ENCODE results near the gene ROR1. TPM values are rescaled to one million over a fixed set of nuclear protein-coding genes. Genes with fewer than 3 reads are reported as not detected.

The ROR1 gene
- total and polyA plus RNA-seq, 2 of the 4 experiments (the other 2 are of a cell fraction), result 4.4 to 10.0 TPM

DNA sequence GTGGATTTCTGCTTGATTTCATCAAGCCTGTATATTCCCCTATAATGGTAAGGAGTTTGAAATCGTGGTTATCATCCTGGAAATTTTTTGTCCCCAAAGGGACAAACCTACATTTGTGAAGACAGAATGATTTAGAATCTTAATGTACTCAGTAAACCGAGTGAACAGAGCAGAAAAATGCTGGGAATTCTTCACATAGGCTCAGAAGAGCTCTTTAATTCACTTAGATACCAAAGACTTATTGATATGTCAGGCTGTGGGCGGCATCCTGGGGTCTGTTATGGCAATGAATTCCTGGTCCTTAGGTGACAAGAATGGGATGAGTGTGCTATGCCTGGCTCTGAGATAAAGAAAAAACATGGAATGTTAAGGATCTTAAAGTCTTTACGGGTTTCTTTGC is 74.9 kb downstream of the ROR1 start:
- Histone ChIP-seq H4K5ac (ENCODE audit: low read depth, low read length) (no peak overlapping the region), H3K27ac (ENCODE audit: insufficient read depth, low read length) (no peak overlapping the region), H3K4ac (ENCODE audit: low read depth, low read length) (no peak overlapping the region), H3K4me3 (ENCODE audit: insufficient read depth, low read depth, low read length) (no peak overlapping the region), H3K14ac (replicated peaks; ENCODE audit: low read depth, low read length) (no peak overlapping the region), H3K23ac (ENCODE audit: low read depth, low read length) (no peak overlapping the region), H3K4me2 (ENCODE audit: low read depth, low read length) (no peak overlapping the region), H2BK20ac (ENCODE audit: low read depth, low read length) (no peak overlapping the region), H2AK5ac (ENCODE audit: low read depth, low read length) (no peak overlapping the region), H3K18ac (ENCODE audit: low read depth, low read length) (no peak overlapping the region), H4K20me1 (ENCODE audit: insufficient read depth, low read length) (no peaks in the 10 kb centered on the region), H3K9ac (ENCODE audit: low read depth, low read length) (no peak overlapping the region), H3K9me3 (ENCODE audit: control insufficient read depth, insufficient read depth, low read length) (no peaks in the 10 kb centered on the region), H3K36me3 (ENCODE audit: control insufficient read depth, insufficient read depth, low read length) (no peaks in the 10 kb centered on the region), H2BK5ac (ENCODE audit: low read depth, low read length, poor library complexity, severe bottlenecking) (no peak overlapping the region), H2AK9ac (replicated peaks; ENCODE audit: low read depth, low read length, poor library complexity) (no peak overlapping the region), H3K56ac (ENCODE audit: extremely low read depth, insufficient read depth, low read length) (no peak overlapping the region), H3K9me1 (ENCODE audit: insufficient read depth, low read length) (no peaks in the 10 kb centered on the region), H4K91ac (ENCODE audit: insufficient read depth, low read depth, low read length) (no peak overlapping the region), H3K79me1 (ENCODE audit: low read depth in 1 of 2, low read length in 2 of 2) (no peaks in the 10 kb centered on the region), H4K8ac (ENCODE audit: low read depth in 2 of 2, low read length in 2 of 2) (no peak overlapping the region), H2AFZ (replicated peaks; ENCODE audit: low read length, poor library complexity) (no peak overlapping the region), H2BK120ac (ENCODE audit: low read depth, low read length) (no peak overlapping the region), H3K4me1 (ENCODE audit: control insufficient read depth, insufficient read depth, low read length) (peaks cover 1% of the 10 kb centered on the region; the same call in 1 of the 2 replicates), H2BK15ac (ENCODE audit: low read depth, low read length) (no peak overlapping the region), H3K27me3 (ENCODE audit: control insufficient read depth, insufficient read depth, low read length) (no peaks in the 10 kb centered on the region)
- no peak for TF ChIP-seq CHD1 (IDR thresholded peaks at IDR 0.05; ENCODE audit: low read depth, low read length)
- TF ChIP-seq, protein P1, sequence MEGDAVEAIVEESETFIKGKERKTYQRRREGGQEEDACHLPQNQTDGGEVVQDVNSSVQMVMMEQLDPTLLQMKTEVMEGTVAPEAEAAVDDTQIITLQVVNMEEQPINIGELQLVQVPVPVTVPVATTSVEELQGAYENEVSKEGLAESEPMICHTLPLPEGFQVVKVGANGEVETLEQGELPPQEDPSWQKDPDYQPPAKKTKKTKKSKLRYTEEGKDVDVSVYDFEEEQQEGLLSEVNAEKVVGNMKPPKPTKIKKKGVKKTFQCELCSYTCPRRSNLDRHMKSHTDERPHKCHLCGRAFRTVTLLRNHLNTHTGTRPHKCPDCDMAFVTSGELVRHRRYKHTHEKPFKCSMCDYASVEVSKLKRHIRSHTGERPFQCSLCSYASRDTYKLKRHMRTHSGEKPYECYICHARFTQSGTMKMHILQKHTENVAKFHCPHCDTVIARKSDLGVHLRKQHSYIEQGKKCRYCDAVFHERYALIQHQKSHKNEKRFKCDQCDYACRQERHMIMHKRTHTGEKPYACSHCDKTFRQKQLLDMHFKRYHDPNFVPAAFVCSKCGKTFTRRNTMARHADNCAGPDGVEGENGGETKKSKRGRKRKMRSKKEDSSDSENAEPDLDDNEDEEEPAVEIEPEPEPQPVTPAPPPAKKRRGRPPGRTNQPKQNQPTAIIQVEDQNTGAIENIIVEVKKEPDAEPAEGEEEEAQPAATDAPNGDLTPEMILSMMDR (conservative IDR thresholded peaks at IDR 0.05; ENCODE audit: low read depth, low read length), result no peak
- no peak for TF ChIP-seq USF2 (IDR thresholded peaks at IDR 0.05; ENCODE audit: low read depth, low read length)
- TF ChIP-seq CEBPB (IDR thresholded peaks at IDR 0.05; ENCODE audit: low read depth, low read length), result no peak
- TF ChIP-seq SMC3 (IDR thresholded peaks at IDR 0.05; ENCODE audit: low read depth, low read length), result no peak
- no peak for TF ChIP-seq POLR2A (IDR thresholded peaks at IDR 0.05; ENCODE audit: low read depth, low read length)
- no peak for TF ChIP-seq RFX5 (IDR thresholded peaks at IDR 0.05; ENCODE audit: low read depth, low read length)
- TF ChIP-seq BHLHE40 (IDR thresholded peaks at IDR 0.05; ENCODE audit: low read depth, low read length), result no peak
- no peak for TF ChIP-seq NFE2L2 (IDR thresholded peaks at IDR 0.05; ENCODE audit: low read depth, low read length)
- no peak for TF ChIP-seq MAFK (IDR thresholded peaks at IDR 0.05; ENCODE audit: low read depth, low read length)
- no peak for TF ChIP-seq ELK1 (IDR thresholded peaks at IDR 0.05; ENCODE audit: borderline replicate concordance, low read depth, low read length)
- no peak for TF ChIP-seq FOS (IDR thresholded peaks at IDR 0.05; ENCODE audit: low read depth, low read length)
- TF ChIP-seq RCOR1 (IDR thresholded peaks at IDR 0.05; ENCODE audit: insufficient replicate concordance, low read length), result no peak
- TF ChIP-seq MAZ (IDR thresholded peaks at IDR 0.05; ENCODE audit: borderline replicate concordance, low read depth, low read length), result no peak
- no peak for TF ChIP-seq MXI1 (IDR thresholded peaks at IDR 0.05; ENCODE audit: borderline replicate concordance, low read depth, low read length)
- TF ChIP-seq RAD21 (IDR thresholded peaks at IDR 0.05; ENCODE audit: low read length), result no peak
- in situ Hi-C loops (cut with MboI; ENCODE audit: low sequenced_read_pairs) (no loop called here), intact Hi-C loops (cut with micrococcal nuclease) (no loop called here), dilution Hi-C loops (cut with HindIII; ENCODE audit: low sequenced_read_pairs, unreplicated experiment) (no loop called here)
- POLR2A ChIA-PET (ENCODE audit: unreplicated experiment), result no interaction called here
- ATAC-seq (ENCODE audit: low read depth) (no peak), DNase-seq (no peak)
- CTCF ChIA-PET, result interaction anchor here (0.9 kb wide), 1 partner anchor 73 kb away, joined by 3 read pairs; no protein-coding TSS in a partner anchor
- BruUV-seq (replicated peaks), result no TSS peak
- WGBS, 2 experiments (ENCODE audit: extremely low coverage in 2 of 2, insufficient read length in 1 of 2), result no CpG with 5 or more reads among the region's 4 CpGs
